Measurements from ENCODE around the gene TUBA4A.
A peak's percentile ranks its signal among the peaks of the same experiment; 100 is the strongest.
"Not testable (repeated sequence)": the region's sequence is repeated elsewhere in the genome, so short reads cannot be mapped to it uniquely, and the experiment has no call there.

Gene TUBA4A

DNA sequence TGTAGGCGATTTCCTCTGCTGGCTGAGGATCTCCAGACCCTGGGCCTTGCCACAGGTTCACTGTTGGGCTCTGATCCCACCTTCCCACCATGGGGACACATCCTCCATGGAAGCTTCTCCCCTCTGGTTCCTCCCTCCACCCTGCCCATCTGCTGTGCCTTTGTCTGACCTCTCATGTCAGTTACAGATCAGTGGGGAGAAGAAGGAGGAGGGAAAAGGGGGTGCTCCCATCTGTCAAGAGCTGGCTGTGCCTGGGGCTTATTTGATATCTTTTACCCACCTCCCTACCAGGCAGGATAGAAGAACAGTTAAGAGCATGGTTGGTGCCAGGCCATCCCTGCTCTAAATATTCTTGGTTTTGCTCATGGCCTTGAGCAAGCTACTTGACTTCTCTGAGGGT lies 13.2 kb upstream of the TUBA4A start:
- no peak for DNase-seq

DNA sequence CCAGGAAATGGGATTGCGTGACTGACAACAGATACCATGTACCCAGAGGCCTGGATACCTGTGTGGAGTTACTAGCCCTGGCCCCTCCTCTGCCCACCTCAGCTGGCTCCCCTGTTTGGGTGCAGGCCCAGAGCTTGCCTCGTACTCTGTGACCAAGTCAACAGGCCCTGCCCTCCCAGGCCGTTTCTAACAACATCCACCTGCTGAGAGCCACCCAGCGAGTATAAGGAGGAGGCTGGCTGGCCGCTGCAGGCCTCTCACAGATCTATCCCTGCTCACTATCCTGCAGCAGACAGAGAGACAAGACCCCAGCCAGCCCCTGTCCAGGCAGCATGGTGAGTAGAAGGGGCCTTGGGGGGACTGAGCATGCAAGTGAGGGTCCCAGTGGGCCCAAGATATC lies 12.5 kb upstream of the TUBA4A start:
- no peak for DNase-seq

DNA sequence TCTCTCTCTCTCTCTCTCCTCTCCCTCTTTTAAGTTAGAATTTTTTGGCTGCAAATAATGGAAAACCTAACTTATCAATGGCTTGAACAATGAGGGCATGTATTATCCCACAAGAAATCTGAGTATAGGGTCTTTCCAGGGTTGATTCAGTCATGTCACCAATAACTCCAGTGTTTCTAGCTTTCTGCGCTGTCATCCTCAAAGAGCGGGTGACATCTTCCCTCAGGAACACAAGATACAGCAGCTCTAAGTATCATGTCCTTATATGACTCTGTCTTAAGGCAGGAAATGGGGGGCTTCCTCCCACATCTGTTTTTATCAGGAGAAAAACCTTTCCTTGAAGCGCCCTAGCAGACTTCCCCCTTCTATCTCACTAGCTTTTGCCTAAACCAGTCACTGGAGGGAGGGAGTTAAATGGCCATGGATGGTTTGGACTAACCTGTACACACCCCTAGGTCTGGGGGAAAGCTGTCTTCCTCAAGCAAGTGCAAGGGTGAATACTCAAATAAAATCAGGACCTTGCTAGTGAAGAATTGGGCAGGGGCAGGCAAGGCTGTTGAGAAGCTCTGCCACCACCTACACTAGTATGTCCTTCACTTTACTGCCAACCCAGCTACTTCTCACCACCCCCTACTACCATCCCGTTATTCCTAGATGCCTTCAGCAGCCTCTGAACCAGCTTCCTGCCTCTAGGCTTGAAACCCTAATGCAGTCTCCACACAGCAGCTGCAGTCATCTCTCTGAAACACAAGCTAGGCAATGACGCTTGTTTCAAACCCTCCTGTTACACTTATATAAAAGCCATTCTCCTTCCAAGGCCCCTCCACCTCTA lies 7.5 kb upstream of the TUBA4A start:
- no peak for DNase-seq

GRCh38 chr2:219258942-219259341 lies 5.2 kb upstream of the TUBA4A start:
- DNase-seq: not testable (repeated sequence)

- DNase-seq: no peak
These were observed 978 bp upstream of the TUBA4A start for GRCh38 chr2:219254590-219255201.

DNA sequence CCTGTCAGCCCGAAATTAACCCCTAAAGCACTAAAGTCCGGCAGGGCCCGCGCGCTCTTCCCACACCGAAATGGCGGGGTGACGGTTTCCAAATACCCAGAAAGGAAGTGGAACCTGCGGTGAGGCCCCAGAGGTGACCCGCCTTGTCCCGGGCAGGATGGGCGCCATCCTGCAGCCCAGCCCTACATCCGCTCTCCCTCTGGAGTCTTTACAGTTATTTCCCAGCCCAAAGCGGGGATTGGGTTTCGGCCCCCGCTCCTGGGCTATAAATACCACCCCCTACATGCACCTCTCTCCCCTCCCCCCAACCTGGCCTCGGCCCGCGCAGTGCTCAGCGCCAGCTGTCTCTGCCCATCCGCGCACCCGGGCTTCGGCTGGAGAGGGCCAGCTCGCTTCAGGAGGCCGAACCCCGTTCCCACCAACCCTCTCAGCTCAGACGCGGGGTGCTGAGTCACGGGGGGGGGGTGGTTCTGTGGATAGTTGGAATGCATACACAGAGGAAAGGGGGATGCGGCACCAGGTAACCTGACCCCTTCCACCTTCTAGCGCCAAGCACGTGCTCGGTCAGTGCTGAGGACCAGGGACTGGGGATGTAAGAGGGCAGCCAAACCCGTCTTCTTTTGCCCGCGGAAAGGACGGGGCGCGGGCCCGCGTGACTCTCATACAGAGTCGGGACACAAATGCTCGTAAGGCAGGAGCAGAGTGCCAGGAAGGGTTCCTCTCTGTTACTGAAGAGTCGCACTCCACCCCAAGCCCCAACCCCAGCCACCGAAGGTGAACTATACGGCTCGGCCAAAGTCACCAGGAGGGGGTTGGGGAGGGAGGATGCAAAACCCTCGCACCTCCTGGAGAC lies 592 bp downstream of the TUBA4A start, which contains the start of gene TUBA4B:
TUBA4B (plus strand) TSS at position 344 of the 853 bp plus-strand sequence; CDS start at position 509, 165 bp downstream.
- peak; percentile 45 for DNase-seq

- DNase-seq: no peak
These were observed 1.2 kb downstream of the TUBA4A start for GRCh38 chr2:219252570-219252899.

DNA sequence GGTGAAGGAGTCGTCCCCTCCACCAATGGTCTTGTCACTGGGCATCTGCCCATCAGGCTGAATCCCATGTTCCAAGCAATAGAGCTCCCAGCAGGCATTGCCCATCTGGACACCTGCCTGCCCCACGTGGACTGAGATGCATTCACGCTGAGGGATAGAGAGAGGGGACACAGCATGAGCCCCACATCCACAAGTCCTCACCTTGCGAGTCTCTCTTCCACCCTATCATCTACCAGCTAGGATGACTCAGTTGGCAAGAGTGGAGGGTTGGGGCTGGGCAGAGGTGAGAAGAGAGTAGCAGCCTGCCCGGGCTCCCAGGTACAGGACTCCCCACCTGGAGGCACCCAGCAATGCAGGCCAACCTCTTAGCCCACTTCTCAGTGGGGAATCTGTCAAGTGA lies 1.6 kb downstream of the TUBA4A start:
- DNase-seq: no peak

GRCh38 chr2:219251656-219252055 lies 2.1 kb downstream of the TUBA4A start:
- no peak for DNase-seq

DNA sequence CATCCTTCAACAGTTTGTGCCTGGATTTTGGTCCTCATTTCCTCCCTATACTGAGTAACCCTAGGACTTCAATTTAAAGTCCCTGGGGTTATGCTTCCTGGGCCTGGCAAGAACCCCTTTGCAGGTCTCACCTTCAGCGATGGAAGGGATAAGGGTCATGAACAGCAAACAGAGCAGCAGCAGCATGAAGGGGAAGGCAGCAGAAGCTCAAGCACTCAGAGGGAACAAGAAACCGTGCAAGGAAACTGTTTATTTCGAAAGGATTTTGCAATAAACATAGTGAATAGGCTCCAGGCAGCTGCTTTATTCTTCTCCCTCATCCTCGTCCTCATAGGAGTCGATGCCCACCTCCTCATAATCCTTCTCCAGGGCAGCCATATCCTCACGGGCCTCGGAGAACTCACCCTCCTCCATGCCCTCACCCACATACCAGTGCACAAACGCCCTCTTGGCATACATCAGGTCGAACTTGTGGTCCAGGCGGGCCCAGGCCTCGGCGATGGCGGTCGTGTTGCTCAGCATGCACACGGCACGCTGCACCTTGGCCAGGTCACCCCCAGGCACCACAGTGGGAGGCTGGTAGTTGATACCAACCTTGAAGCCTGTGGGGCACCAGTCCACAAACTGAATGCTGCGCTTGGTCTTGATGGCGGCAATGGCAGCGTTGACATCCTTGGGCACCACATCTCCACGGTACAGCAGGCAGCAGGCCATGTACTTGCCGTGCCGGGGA lies 3.5 kb downstream of the TUBA4A start:
- no peak for DNase-seq

- peak; percentile 74 for DNase-seq
These were observed 4.3 kb downstream of the TUBA4A start for GRCh38 chr2:219249203-219249980.

DNA sequence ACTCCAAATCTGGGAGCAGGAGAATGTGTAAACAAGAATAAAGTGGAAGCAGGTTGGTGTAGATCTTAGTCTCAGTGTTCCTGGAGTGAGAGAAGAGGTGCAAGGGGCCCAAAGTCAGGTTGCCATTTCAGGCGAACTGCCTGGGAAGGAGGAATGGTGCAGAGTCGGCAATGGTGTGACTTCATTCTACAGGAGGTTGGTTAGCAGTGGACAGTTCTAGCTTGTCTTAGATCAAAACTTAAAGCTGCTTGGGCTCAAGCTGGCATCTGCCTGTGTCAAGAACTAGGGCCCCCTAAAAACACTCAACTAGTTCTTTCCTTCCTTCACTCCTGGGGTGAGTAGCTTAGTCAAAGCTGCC lies 4.9 kb downstream of the TUBA4A start:
- DNase-seq: no peak

DNA sequence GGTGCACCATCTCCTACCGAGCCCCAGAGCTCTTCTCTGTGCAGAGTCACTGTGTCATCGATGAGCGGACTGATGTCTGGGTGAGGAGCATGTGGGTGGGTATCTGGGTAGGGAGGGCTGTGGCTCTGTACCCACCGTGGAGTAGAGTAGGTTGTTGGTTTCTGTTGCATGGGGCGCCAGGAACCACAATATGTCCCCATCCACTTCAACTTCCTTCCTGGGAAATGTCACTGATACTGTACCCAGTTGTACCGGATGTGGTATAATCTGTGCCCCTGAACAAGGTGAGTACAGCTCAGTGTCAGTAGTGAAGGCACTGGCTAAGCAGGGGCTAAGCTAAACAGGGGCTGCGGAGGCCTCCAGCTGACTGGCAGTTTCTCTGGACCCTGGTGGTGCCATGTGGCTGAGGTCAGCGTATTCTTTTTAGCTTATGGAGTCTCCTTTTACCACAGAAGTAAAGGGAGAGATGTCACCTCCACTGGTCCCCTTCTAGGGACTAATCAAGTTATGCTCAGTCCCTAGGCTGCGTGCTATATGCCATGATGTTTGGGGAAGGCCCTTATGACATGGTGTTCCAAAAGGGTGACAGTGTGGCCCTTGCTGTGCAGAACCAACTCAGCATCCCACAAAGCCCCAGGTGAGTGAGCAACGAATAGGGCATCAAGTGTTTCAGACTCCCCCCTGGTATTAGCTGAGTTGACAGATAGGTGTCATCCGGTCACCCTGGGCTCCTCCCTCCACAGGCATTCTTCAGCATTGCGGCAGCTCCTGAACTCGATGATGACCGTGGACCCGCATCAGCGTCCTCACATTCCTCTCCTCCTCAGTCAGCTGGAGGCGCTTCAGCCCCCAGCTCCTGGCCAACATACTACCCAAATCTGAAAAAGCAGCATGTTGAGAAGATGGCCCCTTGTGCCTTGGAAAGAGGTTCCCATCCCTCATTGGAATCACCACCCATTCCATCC lies 5.8 kb downstream of the TUBA4A start:
- DNase-seq: no peak

DNA sequence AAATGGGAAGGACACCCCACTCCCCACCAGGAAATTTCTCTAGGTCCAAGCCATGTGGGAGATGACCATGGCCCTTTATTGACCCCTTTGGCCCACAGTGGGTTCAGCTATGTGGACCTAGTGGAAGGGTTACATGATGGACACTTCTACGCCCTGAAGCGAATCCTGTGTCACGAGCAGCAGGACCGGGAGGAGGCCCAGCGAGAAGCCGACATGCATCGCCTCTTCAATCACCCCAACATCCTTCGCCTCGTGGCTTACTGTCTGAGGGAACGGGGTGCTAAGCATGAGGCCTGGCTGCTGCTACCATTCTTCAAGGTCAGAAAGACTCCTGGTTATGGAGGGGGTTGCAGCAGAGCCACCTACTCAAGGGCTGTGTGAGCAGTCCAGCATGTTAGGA lies 7.2 kb downstream of the TUBA4A start:
- DNase-seq: no peak

GRCh38 chr2:219245899-219246230 lies 7.9 kb downstream of the TUBA4A start:
- no peak for DNase-seq

DNA sequence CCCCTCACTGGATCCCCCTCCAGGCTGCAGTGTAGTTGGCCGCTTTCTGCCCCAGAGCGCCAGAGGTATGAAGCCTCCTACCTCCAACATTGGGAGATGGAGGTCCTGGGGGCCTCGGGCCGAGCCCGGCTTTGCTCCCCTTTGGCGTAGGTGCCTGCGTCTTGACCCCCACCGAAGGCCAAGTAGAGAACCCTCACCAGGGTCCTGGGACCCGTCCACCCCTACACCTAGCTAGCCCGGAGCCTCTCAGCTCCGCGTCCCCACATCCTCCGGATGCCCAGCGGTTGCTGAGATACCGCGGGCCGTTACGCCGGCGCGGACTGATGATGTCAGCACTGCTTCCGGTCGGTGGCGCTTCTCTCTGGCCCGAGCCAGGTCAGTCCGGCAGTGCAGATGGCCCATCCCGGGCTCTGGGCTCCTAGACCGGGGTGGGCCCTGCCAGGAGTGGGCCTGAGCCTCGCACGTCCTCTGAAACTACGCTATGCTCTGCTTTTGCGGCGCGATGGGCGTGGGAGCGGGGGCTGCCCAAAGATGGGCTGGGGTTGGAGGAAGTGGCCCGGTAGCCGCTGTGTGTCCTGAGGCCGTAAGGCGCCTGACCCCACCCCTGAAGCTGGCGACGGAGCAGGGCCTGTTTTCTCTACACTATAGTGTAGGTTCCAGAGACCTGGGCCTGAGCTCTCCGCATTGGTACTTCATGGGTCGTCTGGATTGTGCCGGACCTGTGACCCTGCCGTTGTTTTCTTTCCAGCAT lies 8.4 kb downstream of the TUBA4A start, which contains the start of the genes GLB1L and STK16:
GLB1L (minus strand) TSS at position 297 of the 751 bp plus-strand sequence. CDS start 1,871 bp downstream, outside the sequence.
STK16 (plus strand) TSS at position 332 of the 751 bp plus-strand sequence. CDS start 521 bp downstream, outside the sequence.
- DNase-seq: peak; percentile 95

DNA sequence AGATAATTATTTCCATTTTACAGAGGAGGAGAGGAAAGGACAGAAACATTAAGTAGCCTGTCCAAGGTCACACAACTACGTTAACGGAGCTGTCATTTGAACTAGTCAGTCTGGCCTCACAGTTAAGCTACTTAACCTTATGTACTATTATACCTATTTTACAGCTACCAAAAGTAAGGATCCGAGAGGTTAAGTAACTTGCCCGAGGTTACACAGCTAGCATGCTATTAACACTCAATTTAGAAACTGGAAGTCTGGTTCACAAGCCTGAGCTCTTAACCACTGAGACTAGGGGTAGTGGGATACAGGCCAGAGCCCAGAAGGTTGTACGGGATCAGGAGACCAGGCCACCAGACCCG lies 8.9 kb downstream of the TUBA4A start:
- DNase-seq: no peak

- no peak for DNase-seq
These were observed 10.4 kb downstream of the TUBA4A start for GRCh38 chr2:219243291-219243761.

DNA sequence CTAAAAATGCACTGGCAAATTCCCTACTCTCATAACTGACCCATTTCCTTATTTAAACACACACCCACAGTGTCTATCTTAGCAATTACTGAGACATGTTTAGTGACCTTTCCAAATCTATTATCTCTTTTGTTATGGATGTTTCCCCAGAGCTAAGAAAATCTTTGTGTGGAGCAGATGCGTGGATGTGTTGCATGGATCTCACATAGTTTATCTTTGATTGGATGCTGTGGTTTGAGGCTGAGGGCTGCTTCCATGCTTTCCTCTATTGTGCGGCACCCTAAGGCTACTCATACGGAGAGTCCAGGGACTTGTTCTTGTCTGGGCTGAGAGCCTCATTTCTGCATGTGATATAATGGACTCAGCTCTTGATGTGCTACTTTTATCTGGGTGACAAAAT lies 19.4 kb downstream of the TUBA4A start:
- DNase-seq: no peak

DNA sequence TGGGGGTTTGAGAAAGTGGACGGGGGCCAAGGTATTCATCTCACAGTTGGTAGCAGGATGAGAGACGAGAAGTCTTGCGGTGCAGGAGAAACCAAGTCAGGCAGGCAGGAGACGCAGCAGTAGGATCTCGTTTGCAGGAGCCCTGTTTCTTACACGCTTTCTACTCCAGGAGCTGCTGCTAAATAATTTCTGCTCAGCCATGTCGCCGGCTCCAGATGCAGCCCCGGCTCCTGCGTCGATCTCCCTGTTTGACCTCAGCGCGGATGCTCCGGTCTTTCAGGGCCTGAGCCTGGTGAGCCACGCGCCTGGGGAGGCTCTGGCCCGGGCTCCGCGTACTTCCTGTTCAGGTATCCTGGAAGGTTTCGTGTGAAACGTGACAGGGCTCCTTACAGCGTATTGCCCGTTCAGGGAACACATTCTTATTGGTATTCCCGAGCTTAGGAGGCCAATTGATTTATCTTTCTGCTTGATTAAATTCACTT lies 23.6 kb downstream of the TUBA4A start:
- no peak for DNase-seq

Data from left hindlimb (tissue), 1 donor.